NCI-H748 (cell line): ENCODE results near the gene IRAK4.

Experiments
- DNase-seq: peaks from one replicate; lab custom pipeline; 2025; ENCODE audit not compliant: unreplicated experiment; lab: John Stamatoyannopoulos, UW

Gene IRAK4

GRCh38 chr12:43835656-43836474, 77.1 kb downstream of the IRAK4 start, which contains the start of gene TMEM117:
Gene TMEM117, plus strand, starts transcription at chr12:43836081.
- peak; percentile 61 for DNase-seq

- DNase-seq, result no peak
These were observed 77.8 kb downstream of the IRAK4 start for GRCh38 chr12:43836475-43836989.
